GM12878 (cell line): ENCODE data around the gene HHAT. TPM values are rescaled to one million over a fixed set of nuclear protein-coding genes. Genes with fewer than 3 reads are reported as not detected.

Experiments used
- ATAC-seq: fragments of 200-7000 bp; cut with Tn5 transposase; 3 replicates; pipeline ENCODE4 v1.9.1; 2020; ENCODE audit warnings: mild to moderate bottlenecking, moderate library complexity
- BruUV-seq: library from RNA; stranded (reverse); fragments of 400-500 nt; replicated peaks from 2 replicates; lab custom pipeline; 2021; lab: Mats Ljungman, UMichigan
- CTCF ChIA-PET: fragments of 300-600 bp; sonication (Branson Sonifier 250); formaldehyde crosslinking; extraction: SDS; loops from one replicate; lab custom pipeline; 2021; ENCODE audit warnings: inconsistent platforms; lab: Yijun Ruan, JAX
- POLR2A ChIA-PET: fragments of 350-600 bp; formaldehyde crosslinking; extraction: SDS; loops from one replicate; lab custom pipeline; 2021; ENCODE audit warnings: inconsistent platforms; lab: Charles Lee
- RAD21 ChIA-PET: fragments of 300-600 bp; sonication (Branson Sonifier 250); formaldehyde crosslinking; loops from one replicate; lab custom pipeline; 2023; ENCODE audit warnings: antibody characterized with exemption; ENCODE audit not compliant: unreplicated experiment; lab: Charles Lee
- SMC1A ChIA-PET: fragments of 300-600 bp; sonication (Branson Sonifier 250); formaldehyde crosslinking; loops from one replicate; lab custom pipeline; 2023; ENCODE audit not compliant: unreplicated experiment, uncharacterized antibody; lab: Charles Lee
- DNase-seq: peaks from one replicate; pipeline ENCODE4 v3.0.0-alpha.2; 2011; ENCODE audit warnings: low read depth, low spot score
- FAIRE-seq: peaks from 3 replicates; lab custom pipeline; 2011; peaks lifted over from hg19 to GRCh38; lab: Jason Lieb, UNC
- H2AFZ ChIP-seq: 2 replicates; pipeline ENCODE4 v1.6.0; 2011; ENCODE audit warnings: low read depth, low read length, control low read depth; ENCODE audit not compliant: control insufficient read depth
- H3K27ac ChIP-seq: 2 replicates; pipeline ENCODE4 v1.5.1; 2011; ENCODE audit warnings: control low read depth; ENCODE audit not compliant: control insufficient read depth, insufficient read depth
- H3K27me3 ChIP-seq, 2 experiments: replicated peaks in 1 of 2; 2 replicates each; pipeline versions ENCODE4 v1.6.0 to v1.6.1; 2011; ENCODE audit warnings: low read length in 1 of 2; ENCODE audit not compliant: control insufficient read depth in 2 of 2, insufficient read depth in 2 of 2
- H3K36me3 ChIP-seq, 2 experiments: 2 replicates each; pipeline ENCODE4 v1.5.1; 2011; ENCODE audit warnings: low read length in 1 of 2; ENCODE audit not compliant: control insufficient read depth in 2 of 2, insufficient read depth in 2 of 2
- H3K4me1 ChIP-seq: 2 replicates; pipeline ENCODE4 v1.6.1; 2011; ENCODE audit warnings: mild to moderate bottlenecking, low read length, moderate library complexity, mixed read lengths; ENCODE audit not compliant: control insufficient read depth, insufficient read depth
- H3K4me2 ChIP-seq: 2 replicates; pipeline ENCODE4 v1.6.0; 2011; ENCODE audit warnings: control low read depth; ENCODE audit not compliant: control insufficient read depth, insufficient read depth
- H3K4me3 ChIP-seq: fragments of 200-600 bp; sonication (generic); 2 replicates; pipeline ENCODE4 v1.5.1; 2016
- H3K79me2 ChIP-seq: 2 replicates; pipeline ENCODE4 v1.6.0; 2011; ENCODE audit warnings: low read length; ENCODE audit not compliant: control insufficient read depth, insufficient read depth
- H3K9ac ChIP-seq: 2 replicates; pipeline ENCODE4 v1.8.0; 2011; ENCODE audit warnings: low read length, control low read depth, mixed read lengths; ENCODE audit not compliant: control insufficient read depth, insufficient read depth
- H3K9me3 ChIP-seq: replicated peaks from 3 replicates; pipeline ENCODE4 v1.5.1; 2011; ENCODE audit warnings: mild to moderate bottlenecking, low read length; ENCODE audit not compliant: control insufficient read depth, insufficient read depth
- H4K20me1 ChIP-seq: 2 replicates; pipeline ENCODE4 v1.6.0; 2011; ENCODE audit not compliant: control insufficient read depth, insufficient read depth
- BCL3 ChIP-seq: IDR thresholded peaks from 2 replicates; pipeline ENCODE4 v1.6.1; 2011; ENCODE audit warnings: borderline replicate concordance, low read depth, mild to moderate bottlenecking, moderate library complexity, low read length; ENCODE audit not compliant: insufficient read depth, poor library complexity, severe bottlenecking
- BRCA1 ChIP-seq: IDR thresholded peaks from 2 replicates; pipeline ENCODE4 v1.6.1; 2011; ENCODE audit warnings: low read depth, low read length, improper control_type of control experiment
- HSF1 ChIP-seq: fragments of 150-350 bp; IDR thresholded peaks from 2 replicates; pipeline ENCODE4 v1.6.1; 2014; ENCODE audit warnings: mild to moderate bottlenecking, low read depth, low read length
- PKNOX1 ChIP-seq: fragments of 450-650 bp; IDR thresholded peaks from 2 replicates; pipeline ENCODE4 v1.6.1; 2016; ENCODE audit warnings: mild to moderate bottlenecking
- RELA ChIP-seq: fragments of 450-650 bp; IDR thresholded peaks from 2 replicates; pipeline ENCODE4 v1.8.0; 2014; ENCODE audit warnings: borderline replicate concordance; ENCODE audit not compliant: partially characterized antibody
- SPI1 ChIP-seq: IDR thresholded peaks from 2 replicates; pipeline ENCODE4 v1.6.1; 2011; ENCODE audit warnings: low read depth, mild to moderate bottlenecking, low read length, moderate library complexity, borderline replicate concordance; ENCODE audit not compliant: insufficient read depth
- WGBS: methylation state at CpG from one replicate; pipeline ENCODE4 v1.1.6; 2016; ENCODE audit warnings: low lambda C conversion rate; ENCODE audit not compliant: insufficient replicate concordance, insufficient coverage; ENCODE audit errors: missing lambda C conversion rate; 5-methylcytosine and 5-hydroxymethylcytosine counted together
- in situ Hi-C: fragments of 300-500 bp; cut with MboI; formaldehyde crosslinking; loops from 9 replicates; pipeline ENCODE4 v1.14.3; 2018; ENCODE audit warnings: mixed read lengths
- intact Hi-C: fragments of 100-400 bp; cut with micrococcal nuclease; formaldehyde crosslinking; loops from one replicate; pipeline ENCODE4 v1.14.2; 2022; ENCODE audit not compliant: unreplicated experiment
- polyA plus RNA-seq, 11 experiments: library from polyadenylated mRNA; depleted of rRNA in 4 of 11; unstranded in 6 of 11; stranded (reverse) in 5 of 11; fragments of >200 nt; fragmentation: Nextera tagmentation in 4 of 11; fragmentation: Illumina TruSeq in 1 of 11; extraction: Ambion mirVana in 4 of 11; extraction: Trizol in 1 of 11; gene quantifications; 1 replicate in 1 of 11; 2 replicates in 10 of 11; pipeline versions ENCODE4 v1.2.1 to v1.2.3, GENCODE V29; 2011 to 2016; ENCODE audit warnings: inconsistent platforms in 2 of 11, missing spikeins in 2 of 11, low read depth in 1 of 11
- total RNA-seq, 4 experiments: library from RNA; depleted of rRNA in 3 of 4; stranded (reverse); fragments of >200 nt in 3 of 4; fragmentation: Illumina TruSeq in 1 of 4; extraction: Trizol in 1 of 4; gene quantifications; 2 replicates each; pipeline versions ENCODE4 v1.2.1 to v1.2.3, GENCODE V29; 2013 to 2021
- TF ChIP-seq, protein P1 (sequence below): fragments of 450-650 bp; IDR thresholded peaks from 2 replicates; pipeline ENCODE4 v1.6.1; 2016; ENCODE audit warnings: mild to moderate bottlenecking, moderate library complexity, borderline replicate concordance

HHAT gene
- total and polyA plus RNA-seq, 10 of the 15 experiments (the other 5 are each of a cell fraction or from before 2014, with no cell fraction given) = 1.2 to 37.6 (median 2.6) TPM

DNA sequence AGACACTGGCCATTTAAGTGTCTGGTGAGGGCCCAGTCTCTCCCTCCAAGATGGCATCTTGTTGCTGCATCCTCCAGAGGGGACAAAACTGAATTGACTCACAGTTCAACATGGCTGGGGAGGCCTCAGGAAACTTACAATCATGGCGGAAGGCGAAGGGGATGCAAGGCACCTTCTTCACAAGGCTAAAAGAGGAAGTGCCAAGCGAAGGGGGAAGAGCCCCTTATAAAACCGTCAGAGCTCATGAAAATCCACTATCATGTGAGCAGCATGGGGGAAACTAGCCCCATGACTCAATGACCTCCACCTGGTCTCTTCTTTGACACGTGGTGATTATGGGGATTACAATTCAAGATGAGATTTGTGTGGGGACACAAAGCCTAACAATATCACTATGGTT, 280.1 kb downstream of the HHAT start:
- TF ChIP-seq BCL3 (no peak), SPI1 (peak; percentile 60; the same call in 1 of the 2 replicates), RELA (no peak), PKNOX1 (no peak), BRCA1 (no peak), HSF1 (no peak)
- TF ChIP-seq, protein P1, sequence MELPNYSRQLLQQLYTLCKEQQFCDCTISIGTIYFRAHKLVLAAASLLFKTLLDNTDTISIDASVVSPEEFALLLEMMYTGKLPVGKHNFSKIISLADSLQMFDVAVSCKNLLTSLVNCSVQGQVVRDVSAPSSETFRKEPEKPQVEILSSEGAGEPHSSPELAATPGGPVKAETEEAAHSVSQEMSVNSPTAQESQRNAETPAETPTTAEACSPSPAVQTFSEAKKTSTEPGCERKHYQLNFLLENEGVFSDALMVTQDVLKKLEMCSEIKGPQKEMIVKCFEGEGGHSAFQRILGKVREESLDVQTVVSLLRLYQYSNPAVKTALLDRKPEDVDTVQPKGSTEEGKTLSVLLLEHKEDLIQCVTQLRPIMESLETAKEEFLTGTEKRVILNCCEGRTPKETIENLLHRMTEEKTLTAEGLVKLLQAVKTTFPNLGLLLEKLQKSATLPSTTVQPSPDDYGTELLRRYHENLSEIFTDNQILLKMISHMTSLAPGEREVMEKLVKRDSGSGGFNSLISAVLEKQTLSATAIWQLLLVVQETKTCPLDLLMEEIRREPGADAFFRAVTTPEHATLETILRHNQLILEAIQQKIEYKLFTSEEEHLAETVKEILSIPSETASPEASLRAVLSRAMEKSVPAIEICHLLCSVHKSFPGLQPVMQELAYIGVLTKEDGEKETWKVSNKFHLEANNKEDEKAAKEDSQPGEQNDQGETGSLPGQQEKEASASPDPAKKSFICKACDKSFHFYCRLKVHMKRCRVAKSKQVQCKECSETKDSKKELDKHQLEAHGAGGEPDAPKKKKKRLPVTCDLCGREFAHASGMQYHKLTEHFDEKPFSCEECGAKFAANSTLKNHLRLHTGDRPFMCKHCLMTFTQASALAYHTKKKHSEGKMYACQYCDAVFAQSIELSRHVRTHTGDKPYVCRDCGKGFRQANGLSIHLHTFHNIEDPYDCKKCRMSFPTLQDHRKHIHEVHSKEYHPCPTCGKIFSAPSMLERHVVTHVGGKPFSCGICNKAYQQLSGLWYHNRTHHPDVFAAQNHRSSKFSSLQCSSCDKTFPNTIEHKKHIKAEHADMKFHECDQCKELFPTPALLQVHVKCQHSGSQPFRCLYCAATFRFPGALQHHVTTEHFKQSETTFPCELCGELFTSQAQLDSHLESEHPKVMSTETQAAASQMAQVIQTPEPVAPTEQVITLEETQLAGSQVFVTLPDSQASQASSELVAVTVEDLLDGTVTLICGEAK = no peak
- TF ChIP-seq, all 136 proteins: peak for 1
- ATAC-seq (no peak), FAIRE-seq (no peak), DNase-seq (no peak)
- POLR2A ChIA-PET = no interaction called here
- BruUV-seq = no TSS peak
- SMC1A ChIA-PET = interaction anchor here (0.9 kb wide), 1 partner anchor 41 kb away, joined by 3 read pairs; no protein-coding TSS in a partner anchor
- RAD21 ChIA-PET = no interaction called here
- in situ Hi-C loops = no loop called here
- H2AFZ ChIP-seq = no peak overlapping the region
- H3K27me3 ChIP-seq = no peaks in the 10 kb centered on the region
- no peak overlapping the region for H3K27ac ChIP-seq
- 49% methylated on average over 5 of the region's 5 CpGs for WGBS
- no peaks in the 10 kb centered on the region for H3K79me2 ChIP-seq
- H4K20me1 ChIP-seq = no peaks in the 10 kb centered on the region
- CTCF ChIA-PET = interaction anchor here (1.2 kb wide), 1 partner anchor 10 kb away, joined by 3 read pairs; no protein-coding TSS in a partner anchor
- H3K4me3 ChIP-seq = no peak overlapping the region
- no peaks in the 10 kb centered on the region for H3K4me1 ChIP-seq
- H3K36me3 ChIP-seq = no peaks in the 10 kb centered on the region
- no peaks in the 10 kb centered on the region for H3K9me3 ChIP-seq
- no peak overlapping the region for H3K9ac ChIP-seq
- no peak overlapping the region for H3K4me2 ChIP-seq
- intact Hi-C loops = no loop called here
